HepG2 (cell line): Measurements from ENCODE around the gene IL1RAP. TPM values are rescaled to one million over a fixed set of nuclear protein-coding genes. Genes with fewer than 3 reads are reported as not detected.
A peak's percentile ranks its signal among the peaks of the same experiment; 100 is the strongest.

ENCODE experiments used
- HIVEP1 ChIP-seq: sonication (generic); formaldehyde crosslinking; IDR thresholded peaks from 2 replicates; pipeline ENCODE4 v1.4.0; 2020; ENCODE audit warnings: mild to moderate bottlenecking, missing genetic modification reagents
- JUNB ChIP-seq: sonication (generic); formaldehyde crosslinking; IDR thresholded peaks from 2 replicates; pipeline ENCODE4 v1.8.0; 2022; ENCODE audit warnings: missing genetic modification reagents, mild to moderate bottlenecking, borderline replicate concordance
- KDM5A ChIP-seq: fragments of 200-600 bp; sonication (generic); IDR thresholded peaks from 2 replicates; pipeline ENCODE4 v1.7.0; 2018; ENCODE audit warnings: antibody characterized with exemption, mild to moderate bottlenecking, low read length, borderline replicate concordance
- MEIS2 ChIP-seq: sonication (generic); formaldehyde crosslinking; IDR thresholded peaks from 2 replicates; pipeline ENCODE4 v1.9.0; 2021; ENCODE audit warnings: mild to moderate bottlenecking, missing genetic modification reagents
- NCOR1 ChIP-seq: fragments of 200-600 bp; sonication (generic); IDR thresholded peaks from 2 replicates; pipeline ENCODE4 v1.7.0; 2017; ENCODE audit warnings: antibody characterized with exemption, low read length, borderline replicate concordance
- NFRKB ChIP-seq: fragments of 450-650 bp; IDR thresholded peaks from 2 replicates; pipeline ENCODE4 v1.6.1; 2017
- PAF1 ChIP-seq: IDR thresholded peaks from 2 replicates; pipeline ENCODE4 v1.6.1; 2016; ENCODE audit warnings: missing genetic modification reagents, missing compliant biosample characterization
- RBFOX2 ChIP-seq: fragments of 200-400 bp; formaldehyde crosslinking; IDR thresholded peaks from 2 replicates; pipeline ENCODE4 v1.6.1; 2017; ENCODE audit warnings: low read depth, mild to moderate bottlenecking, low read length
- RFX1 ChIP-seq: fragments of 450-650 bp; IDR thresholded peaks from 2 replicates; pipeline ENCODE4 v1.6.1; 2017
- SMARCE1 ChIP-seq: fragments of 450-650 bp; IDR thresholded peaks from 2 replicates; pipeline ENCODE4 v1.6.1; 2017; ENCODE audit warnings: borderline replicate concordance
- STAT5B ChIP-seq: sonication (generic); formaldehyde crosslinking; IDR thresholded peaks from 2 replicates; pipeline ENCODE4 v1.4.0; 2020; ENCODE audit warnings: missing genetic modification reagents
- TBP ChIP-seq: sonication (generic); formaldehyde crosslinking; IDR thresholded peaks from 2 replicates; pipeline ENCODE4 v1.5.0; 2020; ENCODE audit warnings: missing genetic modification reagents
- ZBTB1 ChIP-seq: sonication (generic); formaldehyde crosslinking; IDR thresholded peaks from 2 replicates; pipeline ENCODE4 v1.4.0; 2020; ENCODE audit warnings: missing genetic modification reagents, borderline replicate concordance
- ZNF431 ChIP-seq: sonication (generic); formaldehyde crosslinking; IDR thresholded peaks from 2 replicates; pipeline ENCODE4 v1.9.0; 2022; ENCODE audit warnings: missing genetic modification reagents, low read depth, mild to moderate bottlenecking, borderline replicate concordance
- ZNF713 ChIP-seq: sonication (generic); formaldehyde crosslinking; IDR thresholded peaks from 2 replicates; pipeline ENCODE4 v1.4.0; 2020; ENCODE audit warnings: mild to moderate bottlenecking, missing genetic modification reagents
- ZNF724P ChIP-seq: sonication (generic); formaldehyde crosslinking; IDR thresholded peaks from 2 replicates; pipeline ENCODE4 v1.8.0; 2022; ENCODE audit warnings: missing genetic modification reagents, borderline replicate concordance
- ZNF841 ChIP-seq: sonication (generic); formaldehyde crosslinking; IDR thresholded peaks from 2 replicates; pipeline ENCODE4 v1.8.1; 2023; ENCODE audit warnings: missing genetic modification reagents, borderline replicate concordance
- ZSCAN31 ChIP-seq: sonication (generic); formaldehyde crosslinking; IDR thresholded peaks from 2 replicates; pipeline ENCODE4 v1.5.0; 2020; ENCODE audit warnings: low read depth, mild to moderate bottlenecking, missing genetic modification reagents
- polyA plus RNA-seq, 8 experiments: library from polyadenylated mRNA; depleted of rRNA in 3 of 8; stranded (reverse) in 7 of 8; unstranded in 1 of 8; fragments of >200 nt; fragmentation: Illumina TruSeq in 4 of 8; extraction: Trizol in 4 of 8; gene quantifications; 2 replicates each; pipeline versions ENCODE4 v1.2.1 to v1.2.3, GENCODE V29; 2011 to 2016; ENCODE audit warnings: low read depth in 4 of 8, missing spikeins in 1 of 8, mixed read lengths in 1 of 8; ENCODE audit not compliant: insufficient read depth in 1 of 8
- total RNA-seq, 5 experiments: library from RNA; depleted of rRNA; stranded (reverse); fragments of >200 nt; fragmentation: Illumina TruSeq; extraction: Trizol; gene quantifications; 2 replicates each; pipeline ENCODE4 v1.2.3, GENCODE V29; 2016; ENCODE audit warnings: low read depth in 1 of 5
- TF ChIP-seq, protein P1 (sequence below): sonication (generic); formaldehyde crosslinking; IDR thresholded peaks from 2 replicates; pipeline ENCODE4 v1.4.0; 2020; ENCODE audit warnings: missing genetic modification reagents
- TF ChIP-seq, protein P2 (sequence below): sonication (generic); formaldehyde crosslinking; IDR thresholded peaks from 2 replicates; pipeline ENCODE4 v1.4.0; 2020; ENCODE audit warnings: missing genetic modification reagents
- TF ChIP-seq, protein P3 (sequence below): sonication (generic); formaldehyde crosslinking; IDR thresholded peaks from 2 replicates; pipeline ENCODE4 v1.4.0; 2020; ENCODE audit warnings: missing genetic modification reagents, borderline replicate concordance

IL1RAP gene
- total and polyA plus RNA-seq, 2 of the 13 experiments (the other 11 are each of a cell fraction or from before 2014, with no cell fraction given), result 18.3 to 54.9 TPM

DNA sequence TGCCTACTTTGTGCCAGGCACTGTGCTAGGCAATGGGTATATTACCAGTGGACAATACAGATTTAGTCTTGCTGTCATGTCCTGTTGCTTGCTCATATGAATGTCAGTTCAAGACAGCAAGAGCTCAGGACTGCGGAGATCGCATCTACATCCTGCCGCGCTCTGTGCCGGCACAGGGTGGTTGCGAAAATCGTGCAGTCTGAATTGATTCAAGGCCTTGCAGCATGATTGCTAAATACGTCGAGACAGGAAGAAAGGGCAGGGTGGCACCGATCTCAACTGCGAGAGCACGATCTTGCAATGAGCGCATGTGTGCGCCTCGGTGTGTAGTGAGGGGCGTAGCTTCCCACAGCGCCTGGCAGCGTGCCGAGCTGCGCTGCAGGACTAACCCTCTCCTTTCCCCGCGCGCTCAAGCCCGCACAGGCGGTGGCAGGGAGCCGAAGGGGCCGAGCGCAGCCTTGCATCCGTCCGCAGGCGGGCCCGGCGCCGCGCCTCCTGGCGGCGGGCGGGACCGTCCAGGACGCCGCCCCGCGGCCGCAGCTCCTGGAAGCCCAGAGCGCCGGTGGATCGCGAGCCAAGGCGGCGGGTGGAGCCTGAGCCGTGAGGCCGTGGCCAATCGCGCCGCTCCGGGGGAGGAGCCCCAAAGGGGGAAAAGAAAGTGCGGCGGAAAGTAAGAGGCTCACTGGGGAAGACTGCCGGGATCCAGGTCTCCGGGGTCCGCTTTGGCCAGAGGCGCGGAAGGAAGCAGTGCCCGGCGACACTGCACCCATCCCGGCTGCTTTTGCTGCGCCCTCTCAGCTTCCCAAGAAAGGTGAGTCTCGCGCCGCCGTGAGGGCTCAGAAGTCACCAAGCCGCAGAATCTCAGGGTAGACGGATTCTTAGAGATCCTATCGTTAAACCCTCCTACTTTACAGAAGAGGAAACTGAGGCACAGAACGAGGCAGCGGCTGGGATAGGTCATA lies at the start of gene IL1RAP (continued):
- peak; percentile 75; the same call in 1 of the 2 replicates for TF ChIP-seq MEIS2 (CRISPR knock-in tag)
- peak; percentile 48; the same call in 1 of the 2 replicates for TF ChIP-seq JUNB (CRISPR knock-in tag)
- TF ChIP-seq, protein P1, sequence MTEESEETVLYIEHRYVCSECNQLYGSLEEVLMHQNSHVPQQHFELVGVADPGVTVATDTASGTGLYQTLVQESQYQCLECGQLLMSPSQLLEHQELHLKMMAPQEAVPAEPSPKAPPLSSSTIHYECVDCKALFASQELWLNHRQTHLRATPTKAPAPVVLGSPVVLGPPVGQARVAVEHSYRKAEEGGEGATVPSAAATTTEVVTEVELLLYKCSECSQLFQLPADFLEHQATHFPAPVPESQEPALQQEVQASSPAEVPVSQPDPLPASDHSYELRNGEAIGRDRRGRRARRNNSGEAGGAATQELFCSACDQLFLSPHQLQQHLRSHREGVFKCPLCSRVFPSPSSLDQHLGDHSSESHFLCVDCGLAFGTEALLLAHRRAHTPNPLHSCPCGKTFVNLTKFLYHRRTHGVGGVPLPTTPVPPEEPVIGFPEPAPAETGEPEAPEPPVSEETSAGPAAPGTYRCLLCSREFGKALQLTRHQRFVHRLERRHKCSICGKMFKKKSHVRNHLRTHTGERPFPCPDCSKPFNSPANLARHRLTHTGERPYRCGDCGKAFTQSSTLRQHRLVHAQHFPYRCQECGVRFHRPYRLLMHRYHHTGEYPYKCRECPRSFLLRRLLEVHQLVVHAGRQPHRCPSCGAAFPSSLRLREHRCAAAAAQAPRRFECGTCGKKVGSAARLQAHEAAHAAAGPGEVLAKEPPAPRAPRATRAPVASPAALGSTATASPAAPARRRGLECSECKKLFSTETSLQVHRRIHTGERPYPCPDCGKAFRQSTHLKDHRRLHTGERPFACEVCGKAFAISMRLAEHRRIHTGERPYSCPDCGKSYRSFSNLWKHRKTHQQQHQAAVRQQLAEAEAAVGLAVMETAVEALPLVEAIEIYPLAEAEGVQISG (CRISPR knock-in tag), result peak; percentile 73
- TF ChIP-seq PAF1 (CRISPR knock-in tag), result no peak
- peak; percentile 72 for TF ChIP-seq ZNF841 (CRISPR knock-in tag)
- no peak; the same call in 1 of the 2 replicates for TF ChIP-seq HIVEP1 (CRISPR knock-in tag)
- TF ChIP-seq KDM5A, result no peak; the same call in 1 of the 2 replicates
- no peak for TF ChIP-seq ZNF713
- TF ChIP-seq, protein P2, sequence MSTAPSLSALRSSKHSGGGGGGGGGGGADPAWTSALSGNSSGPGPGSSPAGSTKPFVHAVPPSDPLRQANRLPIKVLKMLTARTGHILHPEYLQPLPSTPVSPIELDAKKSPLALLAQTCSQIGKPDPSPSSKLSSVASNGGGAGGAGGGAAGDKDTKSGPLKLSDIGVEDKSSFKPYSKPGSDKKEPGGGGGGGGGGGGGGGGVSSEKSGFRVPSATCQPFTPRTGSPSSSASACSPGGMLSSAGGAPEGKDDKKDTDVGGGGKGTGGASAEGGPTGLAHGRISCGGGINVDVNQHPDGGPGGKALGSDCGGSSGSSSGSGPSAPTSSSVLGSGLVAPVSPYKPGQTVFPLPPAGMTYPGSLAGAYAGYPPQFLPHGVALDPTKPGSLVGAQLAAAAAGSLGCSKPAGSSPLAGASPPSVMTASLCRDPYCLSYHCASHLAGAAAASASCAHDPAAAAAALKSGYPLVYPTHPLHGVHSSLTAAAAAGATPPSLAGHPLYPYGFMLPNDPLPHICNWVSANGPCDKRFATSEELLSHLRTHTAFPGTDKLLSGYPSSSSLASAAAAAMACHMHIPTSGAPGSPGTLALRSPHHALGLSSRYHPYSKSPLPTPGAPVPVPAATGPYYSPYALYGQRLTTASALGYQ (CRISPR knock-in tag), result peak; percentile 55; the same call in 1 of the 2 replicates
- TF ChIP-seq ZNF431, result peak; percentile 92
- peak; percentile 48; the same call in 1 of the 2 replicates for TF ChIP-seq NCOR1
- TF ChIP-seq, protein P3, sequence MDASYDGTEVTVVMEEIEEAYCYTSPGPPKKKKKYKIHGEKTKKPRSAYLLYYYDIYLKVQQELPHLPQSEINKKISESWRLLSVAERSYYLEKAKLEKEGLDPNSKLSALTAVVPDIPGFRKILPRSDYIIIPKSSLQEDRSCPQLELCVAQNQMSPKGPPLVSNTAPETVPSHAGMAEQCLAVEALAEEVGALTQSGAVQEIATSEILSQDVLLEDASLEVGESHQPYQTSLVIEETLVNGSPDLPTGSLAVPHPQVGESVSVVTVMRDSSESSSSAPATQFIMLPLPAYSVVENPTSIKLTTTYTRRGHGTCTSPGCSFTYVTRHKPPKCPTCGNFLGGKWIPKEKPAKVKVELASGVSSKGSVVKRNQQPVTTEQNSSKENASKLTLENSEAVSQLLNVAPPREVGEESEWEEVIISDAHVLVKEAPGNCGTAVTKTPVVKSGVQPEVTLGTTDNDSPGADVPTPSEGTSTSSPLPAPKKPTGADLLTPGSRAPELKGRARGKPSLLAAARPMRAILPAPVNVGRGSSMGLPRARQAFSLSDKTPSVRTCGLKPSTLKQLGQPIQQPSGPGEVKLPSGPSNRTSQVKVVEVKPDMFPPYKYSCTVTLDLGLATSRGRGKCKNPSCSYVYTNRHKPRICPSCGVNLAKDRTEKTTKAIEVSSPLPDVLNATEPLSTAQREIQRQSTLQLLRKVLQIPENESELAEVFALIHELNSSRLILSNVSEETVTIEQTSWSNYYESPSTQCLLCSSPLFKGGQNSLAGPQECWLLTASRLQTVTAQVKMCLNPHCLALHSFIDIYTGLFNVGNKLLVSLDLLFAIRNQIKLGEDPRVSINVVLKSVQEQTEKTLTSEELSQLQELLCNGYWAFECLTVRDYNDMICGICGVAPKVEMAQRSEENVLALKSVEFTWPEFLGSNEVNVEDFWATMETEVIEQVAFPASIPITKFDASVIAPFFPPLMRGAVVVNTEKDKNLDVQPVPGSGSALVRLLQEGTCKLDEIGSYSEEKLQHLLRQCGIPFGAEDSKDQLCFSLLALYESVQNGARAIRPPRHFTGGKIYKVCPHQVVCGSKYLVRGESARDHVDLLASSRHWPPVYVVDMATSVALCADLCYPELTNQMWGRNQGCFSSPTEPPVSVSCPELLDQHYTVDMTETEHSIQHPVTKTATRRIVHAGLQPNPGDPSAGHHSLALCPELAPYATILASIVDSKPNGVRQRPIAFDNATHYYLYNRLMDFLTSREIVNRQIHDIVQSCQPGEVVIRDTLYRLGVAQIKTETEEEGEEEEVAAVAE (CRISPR knock-in tag), result 0 out of 2 replicates have a peak, but pooled peaks have one; percentile 45
- TF ChIP-seq ZBTB1 (CRISPR knock-in tag), result peak; percentile 42; the same call in 1 of the 2 replicates
- TF ChIP-seq RBFOX2, result peak; percentile 84
- peak; percentile 96 for TF ChIP-seq ZSCAN31
- no peak for TF ChIP-seq TBP (CRISPR knock-in tag)
- no peak for TF ChIP-seq STAT5B (CRISPR knock-in tag)
- TF ChIP-seq NFRKB, result no peak
- TF ChIP-seq SMARCE1, result no peak
- TF ChIP-seq ZNF724P (CRISPR knock-in tag), result no peak
- TF ChIP-seq RFX1, result no peak
